Transverse colon (tissue), 3 donors: ENCODE measurements around the gene MED27.

ENCODE experiments used
- POLR2A ChIP-seq: fragments of 450-650 bp; IDR thresholded peaks from one replicate; pipeline ENCODE4 v1.6.1; 2016; ENCODE audit warnings: antibody characterized with exemption, mild to moderate bottlenecking, moderate library complexity
- TF ChIP-seq, protein P1 (sequence below), 5 experiments: fragments of 200-600 bp in 3 of 5; fragments of 450-650 bp in 2 of 5; sonication (generic) in 3 of 5; IDR thresholded peaks; 1 replicate in 2 of 5; 2 replicates in 3 of 5; pipeline ENCODE4 v1.5.1; 2016 to 2017; ENCODE audit warnings: antibody characterized with exemption in 5 of 5, inconsistent platforms in 3 of 5, mild to moderate bottlenecking in 2 of 5, moderate library complexity in 1 of 5

DNA sequence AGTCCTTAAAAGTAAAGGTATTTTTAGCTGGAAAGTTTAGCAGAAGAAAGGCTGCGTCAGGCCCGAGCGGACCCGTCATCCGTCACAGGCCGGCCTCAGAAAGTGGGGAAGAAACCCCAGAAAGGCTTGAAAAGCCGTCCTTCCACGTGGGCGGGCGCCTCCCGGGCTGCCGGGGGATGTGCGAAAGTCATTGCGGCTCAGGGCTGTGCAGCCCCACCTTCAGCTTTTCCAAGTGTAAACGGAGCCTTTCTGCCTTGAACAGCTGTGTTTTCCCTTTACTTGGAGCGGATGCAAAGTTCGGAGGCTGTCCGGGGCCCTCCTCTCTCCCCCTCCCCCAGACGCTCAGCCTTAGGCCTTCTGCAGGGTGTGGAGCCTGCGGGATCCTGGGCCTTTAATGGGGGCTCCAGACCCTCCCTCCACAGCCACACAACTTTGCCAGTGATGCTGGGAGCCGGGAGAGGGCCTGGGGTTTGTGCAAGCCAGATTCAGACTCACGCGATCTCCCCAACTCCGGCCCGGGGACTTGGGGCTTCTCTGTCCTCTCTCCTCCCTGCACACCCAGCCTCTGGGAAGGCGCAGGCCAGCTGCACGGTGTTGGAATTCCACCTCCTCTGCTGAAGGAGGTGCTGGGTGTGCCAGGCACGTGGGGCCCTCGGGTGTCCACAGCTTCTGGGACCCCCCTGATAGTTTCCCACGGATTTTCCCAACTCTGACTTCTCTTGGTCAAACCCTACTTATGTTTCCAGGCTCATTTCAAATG, 244.3 kb downstream of the MED27 start:
- TF ChIP-seq, protein P1, sequence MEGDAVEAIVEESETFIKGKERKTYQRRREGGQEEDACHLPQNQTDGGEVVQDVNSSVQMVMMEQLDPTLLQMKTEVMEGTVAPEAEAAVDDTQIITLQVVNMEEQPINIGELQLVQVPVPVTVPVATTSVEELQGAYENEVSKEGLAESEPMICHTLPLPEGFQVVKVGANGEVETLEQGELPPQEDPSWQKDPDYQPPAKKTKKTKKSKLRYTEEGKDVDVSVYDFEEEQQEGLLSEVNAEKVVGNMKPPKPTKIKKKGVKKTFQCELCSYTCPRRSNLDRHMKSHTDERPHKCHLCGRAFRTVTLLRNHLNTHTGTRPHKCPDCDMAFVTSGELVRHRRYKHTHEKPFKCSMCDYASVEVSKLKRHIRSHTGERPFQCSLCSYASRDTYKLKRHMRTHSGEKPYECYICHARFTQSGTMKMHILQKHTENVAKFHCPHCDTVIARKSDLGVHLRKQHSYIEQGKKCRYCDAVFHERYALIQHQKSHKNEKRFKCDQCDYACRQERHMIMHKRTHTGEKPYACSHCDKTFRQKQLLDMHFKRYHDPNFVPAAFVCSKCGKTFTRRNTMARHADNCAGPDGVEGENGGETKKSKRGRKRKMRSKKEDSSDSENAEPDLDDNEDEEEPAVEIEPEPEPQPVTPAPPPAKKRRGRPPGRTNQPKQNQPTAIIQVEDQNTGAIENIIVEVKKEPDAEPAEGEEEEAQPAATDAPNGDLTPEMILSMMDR (IDR thresholded peaks at IDR 0.05), result no peak
- no peak for TF ChIP-seq POLR2A
